Embryonic facial prominence (tissue), 1 donor: ENCODE measurements around the gene PAGE2B.
"Not testable (repeated sequence)": the region's sequence is repeated elsewhere in the genome, so short reads cannot be mapped to it uniquely, and the experiment has no call there.

Experiments
- DNase-seq: peaks from one replicate; pipeline ENCODE4 v3.0.0-alpha.2; 2016; ENCODE audit errors: extremely low spot score

Gene PAGE2B

GRCh38 chrX:55109306-55109705, 34.5 kb downstream of the PAGE2B start:
- no peak for DNase-seq

GRCh38 chrX:55111578-55112254, 36.9 kb downstream of the PAGE2B start:
- DNase-seq: no peak

DNA sequence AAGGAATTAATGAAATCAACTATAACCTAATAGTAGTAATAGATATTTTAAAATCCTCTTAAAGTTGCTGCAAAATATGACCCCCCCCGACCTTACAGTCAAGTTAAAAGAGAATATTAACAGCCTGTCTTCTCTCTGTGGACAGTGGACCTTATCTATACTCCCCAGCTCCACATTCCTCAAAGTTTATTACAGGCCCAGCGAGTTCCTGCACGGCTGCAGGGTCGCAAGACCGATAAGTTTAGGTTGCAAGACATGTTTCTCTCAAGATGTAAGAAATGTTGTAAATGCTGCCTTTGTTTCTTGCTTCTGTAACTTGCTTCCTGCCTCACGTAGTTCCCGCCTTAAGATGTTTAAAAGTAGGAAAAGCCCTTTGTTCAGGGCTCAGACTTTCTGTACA, 41.8 kb downstream of the PAGE2B start:
- not testable (repeated sequence) for DNase-seq

GRCh38 chrX:55118574-55118973, 43.7 kb downstream of the PAGE2B start:
- DNase-seq: no peak

- DNase-seq: no peak
These were observed 44.4 kb downstream of the PAGE2B start for GRCh38 chrX:55119271-55119670.

DNA sequence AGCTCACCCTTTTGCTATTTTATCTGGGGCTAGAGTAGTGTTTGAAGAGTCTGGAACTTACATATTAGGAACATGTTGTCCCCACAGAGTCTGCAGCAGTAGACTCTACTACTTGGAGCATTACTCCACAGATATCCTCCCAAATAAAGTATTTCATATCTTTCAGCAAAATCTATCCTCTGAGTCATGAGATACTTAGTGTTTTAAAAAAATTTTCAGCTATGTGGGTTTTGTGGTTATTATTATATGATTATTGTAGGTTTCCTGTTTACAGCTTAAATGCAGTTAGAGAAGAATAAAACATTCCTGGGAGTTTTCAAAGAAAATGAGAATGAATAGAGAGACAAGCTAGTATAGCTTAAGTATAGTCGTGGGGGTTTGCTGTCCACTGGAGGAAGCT, 44.9 kb downstream of the PAGE2B start:
- DNase-seq: no peak

- DNase-seq: no peak
These were observed 46.0 kb downstream of the PAGE2B start for GRCh38 chrX:55120761-55121358.

GRCh38 chrX:55123900-55124299, 49.1 kb downstream of the PAGE2B start:
- no peak for DNase-seq

DNA sequence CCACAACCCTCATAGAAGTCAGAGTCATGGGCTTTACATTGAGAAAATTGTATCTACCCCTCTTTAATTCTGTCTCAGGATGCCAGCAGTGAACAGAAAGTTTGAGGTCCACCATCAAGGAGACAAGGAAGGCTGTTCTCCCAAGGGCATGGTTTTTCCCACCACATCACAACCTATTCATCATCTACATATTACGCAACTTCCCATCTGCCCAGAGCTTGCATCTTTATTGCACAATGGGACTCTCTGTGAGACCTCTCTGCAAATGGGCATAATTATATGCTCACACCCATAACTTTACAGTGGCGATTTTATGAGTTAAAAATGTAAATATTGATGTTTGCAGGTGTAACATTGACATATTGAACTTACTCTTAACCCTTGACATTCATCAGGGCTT, 52.9 kb downstream of the PAGE2B start:
- DNase-seq: no peak
